Endothelial cell of umbilical vein (primary cell): ENCODE data around the gene EIF4A3. TPM values are rescaled to one million over a fixed set of nuclear protein-coding genes. Genes with fewer than 3 reads are reported as not detected.

Experiments
- BruUV-seq: library from RNA; stranded (reverse); fragments of 400-500 nt; replicated peaks from 2 replicates; lab custom pipeline; 2021; lab: Mats Ljungman, UMichigan
- CTCF ChIA-PET: fragments of 300-600, 350-600 bp; sonication (Branson Sonifier 250); formaldehyde crosslinking; loops from one replicate; lab custom pipeline; 2021; ENCODE audit warnings: antibody characterized with exemption, inconsistent platforms; lab: Charles Lee
- POLR2A ChIA-PET: fragments of 300-600, 350-600 bp; sonication (Branson Sonifier 250); formaldehyde crosslinking; loops from one replicate; lab custom pipeline; 2021; ENCODE audit warnings: antibody characterized with exemption, inconsistent platforms; lab: Charles Lee
- DNase-seq: peaks from one replicate; pipeline ENCODE4 v3.0.0-alpha.2; 2011; ENCODE audit warnings: low read depth, low spot score
- FAIRE-seq: peaks from 2 replicates; lab custom pipeline; 2011; peaks lifted over from hg19 to GRCh38; lab: Jason Lieb, UNC
- H2AFZ ChIP-seq: 2 replicates; pipeline ENCODE4 v1.6.0; 2012; ENCODE audit warnings: low read depth, low read length, control low read depth, inconsistent platforms
- H3K27ac ChIP-seq: 2 replicates; pipeline ENCODE4 v1.5.1; 2011; ENCODE audit warnings: low read depth, mild to moderate bottlenecking, control low read depth, low read length, moderate library complexity; ENCODE audit not compliant: insufficient read depth
- H3K27me3 ChIP-seq, 2 experiments: 2 replicates each; pipeline versions ENCODE4 v1.6.0 to v1.6.1; 2011; ENCODE audit warnings: low read length in 2 of 2, mixed read lengths in 1 of 2; ENCODE audit not compliant: control insufficient read depth in 2 of 2, insufficient read depth in 2 of 2
- H3K36me3 ChIP-seq, 2 experiments: 2 replicates in 1 of 2; 3 replicates in 1 of 2; pipeline ENCODE4 v1.5.1; 2011; ENCODE audit warnings: low read length in 2 of 2, mild to moderate bottlenecking in 1 of 2, moderate library complexity in 1 of 2; ENCODE audit not compliant: control insufficient read depth in 2 of 2, insufficient read depth in 2 of 2; ENCODE audit errors: extremely low read depth in 1 of 2
- H3K4me1 ChIP-seq: 3 replicates; pipeline ENCODE4 v1.5.1; 2011; ENCODE audit warnings: mild to moderate bottlenecking, low read length; ENCODE audit not compliant: control insufficient read depth, insufficient read depth; ENCODE audit errors: extremely low read depth
- H3K4me2 ChIP-seq: 2 replicates; pipeline ENCODE4 v1.6.1; 2011; ENCODE audit warnings: low read length, control low read depth, mixed read lengths; ENCODE audit not compliant: insufficient read depth
- H3K4me3 ChIP-seq, 3 experiments: fragments of 200-600 bp in 1 of 3; sonication (generic), shearing (Covaris generic) in 1 of 3; replicated peaks in 1 of 3; 2 replicates each; pipeline ENCODE4 v1.5.1; 2011 to 2016; ENCODE audit warnings: control low read depth in 3 of 3, low read length in 3 of 3, mild to moderate bottlenecking in 2 of 3, inconsistent platforms in 1 of 3, low read depth in 1 of 3, moderate library complexity in 1 of 3; ENCODE audit not compliant: insufficient read depth in 1 of 3
- H3K79me2 ChIP-seq: 2 replicates; pipeline ENCODE4 v1.6.0; 2012; ENCODE audit warnings: low read length, inconsistent platforms; ENCODE audit not compliant: control insufficient read depth, insufficient read depth
- H3K9ac ChIP-seq: replicated peaks from 2 replicates; pipeline ENCODE3; 2011; ENCODE audit warnings: low read length, control low read depth; ENCODE audit not compliant: insufficient read depth; ENCODE audit errors: extremely low read depth
- H3K9me1 ChIP-seq: replicated peaks from 3 replicates; pipeline ENCODE4 v1.6.0; 2011; ENCODE audit warnings: mild to moderate bottlenecking, low read length; ENCODE audit not compliant: control insufficient read depth, insufficient read depth; ENCODE audit errors: extremely low read depth
- H3K9me3 ChIP-seq: replicated peaks from 2 replicates; pipeline ENCODE4 v1.5.1; 2012; ENCODE audit warnings: low read length, inconsistent platforms; ENCODE audit not compliant: control insufficient read depth, insufficient read depth
- H4K20me1 ChIP-seq: replicated peaks from 2 replicates; pipeline ENCODE3; 2011; ENCODE audit warnings: mild to moderate bottlenecking, low read length; ENCODE audit not compliant: control insufficient read depth, insufficient read depth; ENCODE audit errors: extremely low read depth
- CTCF ChIP-seq, 2 donors: IDR thresholded peaks; 1 replicate in 1 of 2; 2 replicates in 1 of 2; pipeline ENCODE4 v1.5.1; 2011; ENCODE audit warnings: low read length in 2 of 2, mild to moderate bottlenecking in 2 of 2, moderate library complexity in 2 of 2, control low read depth in 1 of 2, inconsistent platforms in 1 of 2, low read depth in 1 of 2; ENCODE audit not compliant: insufficient read depth in 1 of 2; ENCODE audit errors: extremely low read depth in 1 of 2
- EZH2 ChIP-seq: IDR thresholded peaks from 2 replicates; pipeline ENCODE4 v1.6.1; 2012; ENCODE audit warnings: borderline replicate concordance, low read depth, mild to moderate bottlenecking, moderate library complexity, low read length, inconsistent platforms; ENCODE audit not compliant: severe bottlenecking
- FOS ChIP-seq: IDR thresholded peaks from 2 replicates; pipeline ENCODE4 v1.6.1; 2011; ENCODE audit warnings: mild to moderate bottlenecking, low read length, moderate library complexity, borderline replicate concordance; ENCODE audit not compliant: insufficient read depth
- GATA2 ChIP-seq: IDR thresholded peaks from 2 replicates; pipeline ENCODE4 v1.7.0; 2011; ENCODE audit warnings: low read depth, mild to moderate bottlenecking, moderate library complexity, mixed read lengths, low read length; ENCODE audit not compliant: insufficient read length, insufficient read depth
- JUN ChIP-seq: IDR thresholded peaks from 2 replicates; pipeline ENCODE4 v1.6.1; 2011; ENCODE audit warnings: borderline replicate concordance, low read depth; ENCODE audit not compliant: insufficient read length, insufficient read depth
- MAX ChIP-seq: IDR thresholded peaks from 2 replicates; pipeline ENCODE4 v1.6.1; 2011; ENCODE audit not compliant: insufficient read depth, insufficient read length
- MYC ChIP-seq: IDR thresholded peaks from one replicate; pipeline ENCODE4 v1.6.1; 2011; ENCODE audit warnings: mild to moderate bottlenecking, low read depth, low read length
- POLR2A ChIP-seq: IDR thresholded peaks from 2 replicates; pipeline ENCODE4 v1.6.1; 2012; ENCODE audit warnings: low read depth, mild to moderate bottlenecking, control low read depth, low read length
- POLR2AphosphoS5 ChIP-seq: IDR thresholded peaks from 2 replicates; pipeline ENCODE4 v1.6.1; 2012; ENCODE audit warnings: low read depth, mild to moderate bottlenecking, control low read depth, low read length, moderate library complexity; ENCODE audit not compliant: insufficient read depth
- dilution Hi-C: fragments of 300-500 bp; cut with MboI; formaldehyde crosslinking; loops from one replicate; pipeline ENCODE4 v1.15.0; 2019; ENCODE audit warnings: low sequenced_read_pairs; ENCODE audit not compliant: extremely low pct_ligation_motif_present
- intact Hi-C: fragments of 100-400 bp; cut with micrococcal nuclease; formaldehyde crosslinking; loops from one replicate; pipeline ENCODE4 v1.10.0; 2022
- polyA plus RNA-seq, 4 experiments: library from polyadenylated mRNA; depleted of rRNA in 3 of 4; stranded (reverse) in 3 of 4; unstranded in 1 of 4; fragments of >200 nt; gene quantifications; 2 replicates each; pipeline versions ENCODE4 v1.2.1 to v1.2.3, GENCODE V29; 2011 to 2012; ENCODE audit warnings: missing spikeins in 1 of 4
- total RNA-seq: library from RNA; stranded (reverse); gene quantifications from 2 replicates; pipeline ENCODE4 v1.2.3, GENCODE V29; 2021

EIF4A3 gene
- total and polyA plus RNA-seq, 2 donors (not counting 3 experiments of a cell fraction or from before 2014, with no cell fraction given): 90.4 to 94.5 TPM

DNA sequence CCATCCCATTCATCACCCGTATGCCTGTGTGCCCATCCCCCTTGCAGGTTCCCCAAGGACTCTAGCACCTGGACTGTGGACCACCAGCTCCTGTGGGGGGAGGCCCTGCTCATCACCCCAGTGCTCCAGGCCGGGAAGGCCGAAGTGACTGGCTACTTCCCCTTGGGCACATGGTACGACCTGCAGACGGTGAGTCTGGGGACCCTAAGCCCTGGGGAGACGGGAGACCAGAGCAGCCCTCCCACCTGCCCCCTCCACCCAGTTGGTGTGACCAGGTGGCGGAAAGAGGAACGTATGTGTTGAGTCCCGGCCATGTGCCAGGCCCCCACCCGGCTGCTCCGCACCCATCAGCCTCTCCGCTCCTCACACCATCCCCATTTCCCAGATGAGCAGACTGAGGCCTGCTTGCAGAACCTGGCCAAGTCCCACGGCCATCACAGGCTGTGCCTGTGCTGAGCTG lies 30.0 kb downstream of the EIF4A3 start:
- dilution Hi-C loops (no loop called here), intact Hi-C loops (no loop called here)
- Histone ChIP-seq H3K9me3 (no peaks in the 10 kb centered on the region), H3K4me1 (no peaks in the 10 kb centered on the region), H3K27me3 (no peaks in the 10 kb centered on the region), H3K4me3 (no peak overlapping the region), H4K20me1 (no peaks in the 10 kb centered on the region), H3K9me1 (no peaks in the 10 kb centered on the region), H3K79me2 (no peaks in the 10 kb centered on the region), H2AFZ (no peak overlapping the region), H3K9ac (no peak overlapping the region), H3K27ac (no peak overlapping the region), H3K4me2 (no peak overlapping the region), H3K36me3 (no peaks in the 10 kb centered on the region)
- no TSS peak for BruUV-seq
- no peak for FAIRE-seq
- DNase-seq: no peak
- POLR2A ChIA-PET: no interaction called here
- no peak for TF ChIP-seq CTCF (IDR thresholded peaks at IDR 0.05; ENCODE audit: extremely low read depth in 1 of 2, insufficient read depth in 1 of 2, low read depth in 1 of 2, low read length in 2 of 2)
- no peak for TF ChIP-seq JUN
- no peak for TF ChIP-seq MYC
- no peak for TF ChIP-seq POLR2AphosphoS5
- TF ChIP-seq GATA2: no peak
- TF ChIP-seq POLR2A: no peak
- no peak for TF ChIP-seq EZH2
- TF ChIP-seq MAX: no peak
- no peak for TF ChIP-seq FOS
- CTCF ChIA-PET: interaction anchor here (0.6 to 1.1 kb wide), 3 partner anchors 11 to 28 kb away, joined by 3 read pairs; partner anchors contain the start of gene GAA
